ENCODE measurements around the gene POGLUT2. TPM values are rescaled to one million over a fixed set of nuclear protein-coding genes. Genes with fewer than 3 reads are reported as not detected.

Gene POGLUT2
- total and polyA plus RNA-seq, 10 of the 15 experiments (the other 5 are each of a cell fraction or from before 2014, with no cell fraction given) = 2.9 to 11.3 (median 7.6) TPM

- TF ChIP-seq ZBTB33 (IDR thresholded peaks at IDR 0.05) = no peak
- TF ChIP-seq ESRRA (IDR thresholded peaks at IDR 0.05; ENCODE audit: low read length) = no peak
- 0 out of 2 replicates have a peak, but pooled peaks have one; percentile 16 for TF ChIP-seq NR2F1 (conservative IDR thresholded peaks at IDR 0.05)
- no peak for TF ChIP-seq TCF12 (IDR thresholded peaks at IDR 0.05; ENCODE audit: low read depth, low read length)
- no peak for TF ChIP-seq MTA2 (IDR thresholded peaks at IDR 0.05; ENCODE audit: low read depth)
Measured at GRCh38 chr13:102799426-102800144, 809 bp upstream of the POGLUT2 start (continued).

GRCh38 chr13:102793611-102794355 lies 5.0 kb downstream of the POGLUT2 start:
- H4K20me1 ChIP-seq (ENCODE audit: control insufficient read depth, insufficient read depth) = no peaks in the 10 kb centered on the region
- in situ Hi-C loops (cut with MboI) = no loop called here
- intact Hi-C loops (cut with micrococcal nuclease; ENCODE audit: unreplicated experiment) = no loop called here
- ChIA-PET POLR2A (interaction anchor here (0.6 kb wide), 1 partner anchor 132 kb away, joined by 3 read pairs; no protein-coding TSS in a partner anchor), SMC1A (ENCODE audit: uncharacterized antibody, unreplicated experiment) (interaction anchor here (0.6 kb wide), 1 partner anchor 1004 kb away, joined by 5 read pairs; no protein-coding TSS in a partner anchor), RAD21 (ENCODE audit: unreplicated experiment) (no interaction called here), CTCF (interaction anchor here (0.9 to 2.2 kb wide), 2 partner anchors 9 to 201 kb away, joined by 3 to 6 read pairs; no protein-coding TSS in a partner anchor)
- no peak for ATAC-seq
- no peak overlapping the region for H3K27ac ChIP-seq (ENCODE audit: control insufficient read depth, insufficient read depth)
- no peaks in the 10 kb centered on the region for H3K27me3 ChIP-seq (replicated peaks in 1 of 2; ENCODE audit: control insufficient read depth in 2 of 2, insufficient read depth in 2 of 2, low read length in 1 of 2)
- BruUV-seq (replicated peaks) = no TSS peak
- peaks cover 1% of the 10 kb centered on the region; the same call in 1 of the 2 replicates for H3K79me2 ChIP-seq (ENCODE audit: control insufficient read depth, insufficient read depth, low read length)
- H3K4me2 ChIP-seq (ENCODE audit: control insufficient read depth, insufficient read depth) = no peak overlapping the region
- no peaks in the 10 kb centered on the region; a peak in 2 of 4 replicates for H3K36me3 ChIP-seq (ENCODE audit: control insufficient read depth in 2 of 2, insufficient read depth in 2 of 2, low read length in 1 of 2)
- no peak for FAIRE-seq
- no peak overlapping the region for H3K4me3 ChIP-seq
- no peak overlapping the region for H3K9ac ChIP-seq (ENCODE audit: control insufficient read depth, insufficient read depth, low read length)
- no peaks in the 10 kb centered on the region for H3K9me3 ChIP-seq (replicated peaks; ENCODE audit: control insufficient read depth, insufficient read depth, low read length)
- DNase-seq (ENCODE audit: low read depth, low spot score) = no peak
- H2AFZ ChIP-seq (ENCODE audit: control insufficient read depth, low read depth, low read length) = no peak overlapping the region
- 86% methylated on average over 9 of the region's 9 CpGs for WGBS (ENCODE audit: insufficient coverage, insufficient replicate concordance, low lambda C conversion rate, missing lambda C conversion rate)
- peaks cover 2% of the 10 kb centered on the region; the same call in 1 of the 2 replicates for H3K4me1 ChIP-seq (ENCODE audit: control insufficient read depth, insufficient read depth, low read length)
- TF ChIP-seq SRF (IDR thresholded peaks at IDR 0.05; ENCODE audit: low read depth in 2 of 2, low read length in 2 of 2) (no peak), LARP7 (IDR thresholded peaks at IDR 0.05) (no peak), NFYB (IDR thresholded peaks at IDR 0.05; ENCODE audit: insufficient read depth, low read depth, low read length) (no peak), MAX (IDR thresholded peaks at IDR 0.05; ENCODE audit: low read depth, low read length) (no peak), SREBF1 (IDR thresholded peaks at IDR 0.05; ENCODE audit: low read length) (no peak), SUZ12 (IDR thresholded peaks at IDR 0.05; ENCODE audit: unreplicated experiment) (no peak), ZNF24 (IDR thresholded peaks at IDR 0.05) (no peak), USF1 (IDR thresholded peaks at IDR 0.05; ENCODE audit: borderline replicate concordance, extremely low read length, insufficient read depth, low read depth, low read length) (no peak), HDGF (IDR thresholded peaks at IDR 0.05) (no peak), BHLHE40 (IDR thresholded peaks at IDR 0.05; ENCODE audit: borderline replicate concordance in 1 of 2, low read depth in 2 of 2, low read length in 1 of 2) (no peak), IRF5 (IDR thresholded peaks at IDR 0.05; ENCODE audit: borderline replicate concordance) (no peak), BCL11A (IDR thresholded peaks at IDR 0.05; ENCODE audit: low read depth, low read length) (no peak), NFYA (IDR thresholded peaks at IDR 0.05; ENCODE audit: borderline replicate concordance, low read depth, low read length) (no peak)
